Right lobe of liver (tissue), 6 donors: ENCODE data around the gene SIRT2. TPM values are rescaled to one million over a fixed set of nuclear protein-coding genes. Genes with fewer than 3 reads are reported as not detected.
"Not testable (repeated sequence)": the region's sequence is repeated elsewhere in the genome, so short reads cannot be mapped to it uniquely, and the experiment has no call there.

Source experiments
- ATAC-seq, 4 donors: fragments of 200-7000 bp; cut with Tn5 transposase; one replicate each; pipeline ENCODE4 v1.9.1; 2020; ENCODE audit warnings: mild to moderate bottlenecking in 4 of 4, moderate library complexity in 4 of 4
- DNase-seq, 3 donors: peaks; one replicate each; pipeline ENCODE4 v3.0.0-alpha.2; 2020
- H3K27ac ChIP-seq, 3 donors: fragments of 200-600 bp; one replicate each; pipeline ENCODE4 v1.8.0; 2022
- H3K27me3 ChIP-seq, 2 donors: fragments of 200-600 bp; one replicate each; pipeline ENCODE4 v1.8.0; 2022
- H3K36me3 ChIP-seq, 4 donors: fragments of 200-600 bp; sonication (generic) in 1 of 4; one replicate each; pipeline versions ENCODE4 v1.5.1 to v1.8.0; 2017 to 2022; ENCODE audit warnings: control low read depth in 1 of 4
- H3K4me1 ChIP-seq, 4 donors: fragments of 200-600 bp; sonication (generic) in 1 of 4; one replicate each; pipeline versions ENCODE4 v1.5.1 to v1.8.0; 2017 to 2022; ENCODE audit warnings: control low read depth in 1 of 4
- H3K4me3 ChIP-seq, 3 donors: fragments of 200-600 bp; one replicate each; pipeline ENCODE4 v1.8.0; 2022
- H3K9me3 ChIP-seq, 4 donors: fragments of 200-600 bp; sonication (generic) in 1 of 4; one replicate each; pipeline versions ENCODE4 v1.5.1 to v1.8.0; 2017 to 2022; ENCODE audit warnings: control low read depth in 1 of 4
- POLR2A ChIP-seq: fragments of 450-650 bp; IDR thresholded peaks from one replicate; pipeline ENCODE4 v1.6.1; 2017; ENCODE audit warnings: antibody characterized with exemption, mild to moderate bottlenecking
- WGBS: methylation state at CpG from one replicate; pipeline ENCODE4 v1.1.6; 2018; ENCODE audit warnings: low coverage, low lambda C conversion rate; ENCODE audit not compliant: insufficient coverage; ENCODE audit errors: missing lambda C conversion rate; 5-methylcytosine and 5-hydroxymethylcytosine counted together
- intact Hi-C, 2 donors: fragments of 100-400 bp; cut with DNase I; formaldehyde crosslinking; loops; one replicate each; pipeline versions ENCODE4 v1.11.2 to v1.14.1; 2022
- total RNA-seq, 6 experiments: library from RNA; depleted of rRNA in 2 of 6; stranded (reverse); fragments of >200 nt in 2 of 6; fragmentation: NEBNext Ultra II Directional in 3 of 6; extraction: Animal tissue kit (Norgen Biotek cat#: 25700) in 3 of 6; gene quantifications; one replicate each; pipeline versions ENCODE4 v1.1.0 to v1.2.4, GENCODE V29; 2016 to 2023
- TF ChIP-seq, protein P1 (sequence below), 4 donors: fragments of 200-600 bp in 3 of 4; fragments of 450-650 bp in 1 of 4; IDR thresholded peaks; one replicate each; pipeline versions ENCODE4 v1.5.1 to v1.8.0; 2016 to 2022; ENCODE audit warnings: antibody characterized with exemption in 4 of 4, mild to moderate bottlenecking in 2 of 4
- donor health status: DM: no; HTN: yes; CAD: no.
- donor health status: DM: no; HTN: no; CAD: no.
- donor health status: DM: no; HTN: no; CAD: no.
- donor health status: DM: no; HTN: yes; CAD: no.
- donor health status: DM: no; HTN: yes; CAD: no.

SIRT2 gene
- total RNA-seq, 6 experiments from 2014 or later = 28.6 to 62.0 (median 32.5) TPM

DNA sequence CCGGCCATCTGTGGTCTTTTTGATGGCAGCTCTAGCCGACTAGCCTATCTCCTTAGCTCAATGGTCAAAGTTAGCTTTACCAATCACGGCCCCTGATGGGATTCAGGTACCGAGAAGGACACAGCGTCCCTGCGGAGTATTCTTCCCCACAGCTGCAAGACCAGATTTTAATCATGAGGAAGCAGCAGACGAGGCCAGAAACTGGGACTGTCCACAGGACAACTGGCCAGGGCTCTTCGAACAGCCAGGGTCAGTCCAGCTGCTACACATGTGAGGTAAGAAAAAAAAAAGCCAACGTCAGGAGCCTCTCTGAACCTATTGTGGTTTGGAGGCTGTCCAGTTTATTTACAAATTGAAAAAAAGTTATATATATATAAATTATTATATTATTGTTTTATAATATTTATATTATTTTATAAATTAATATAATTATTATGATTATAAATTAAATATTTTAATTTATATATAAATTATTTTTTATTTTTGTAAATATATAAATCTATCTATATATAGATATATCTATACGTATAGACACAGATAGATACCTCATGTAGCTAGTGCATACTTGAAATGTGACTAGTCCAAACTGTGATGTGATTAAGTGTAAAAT is 32.1 kb downstream of the SIRT2 start:
- DNase-seq (no peak), ATAC-seq (no peak)
- Histone ChIP-seq H3K27ac (no peak overlapping the region), H3K36me3 (no peaks in the 10 kb centered on the region), H3K27me3 (no peaks in the 10 kb centered on the region), H3K9me3 (no peaks in the 10 kb centered on the region), H3K4me1 (peaks cover 0 to 34% (median 2%) of the 10 kb centered on the region in 4 donors), H3K4me3 (no peak overlapping the region)
- intact Hi-C loops = no loop called here
- no peak for TF ChIP-seq POLR2A
- TF ChIP-seq, protein P1, sequence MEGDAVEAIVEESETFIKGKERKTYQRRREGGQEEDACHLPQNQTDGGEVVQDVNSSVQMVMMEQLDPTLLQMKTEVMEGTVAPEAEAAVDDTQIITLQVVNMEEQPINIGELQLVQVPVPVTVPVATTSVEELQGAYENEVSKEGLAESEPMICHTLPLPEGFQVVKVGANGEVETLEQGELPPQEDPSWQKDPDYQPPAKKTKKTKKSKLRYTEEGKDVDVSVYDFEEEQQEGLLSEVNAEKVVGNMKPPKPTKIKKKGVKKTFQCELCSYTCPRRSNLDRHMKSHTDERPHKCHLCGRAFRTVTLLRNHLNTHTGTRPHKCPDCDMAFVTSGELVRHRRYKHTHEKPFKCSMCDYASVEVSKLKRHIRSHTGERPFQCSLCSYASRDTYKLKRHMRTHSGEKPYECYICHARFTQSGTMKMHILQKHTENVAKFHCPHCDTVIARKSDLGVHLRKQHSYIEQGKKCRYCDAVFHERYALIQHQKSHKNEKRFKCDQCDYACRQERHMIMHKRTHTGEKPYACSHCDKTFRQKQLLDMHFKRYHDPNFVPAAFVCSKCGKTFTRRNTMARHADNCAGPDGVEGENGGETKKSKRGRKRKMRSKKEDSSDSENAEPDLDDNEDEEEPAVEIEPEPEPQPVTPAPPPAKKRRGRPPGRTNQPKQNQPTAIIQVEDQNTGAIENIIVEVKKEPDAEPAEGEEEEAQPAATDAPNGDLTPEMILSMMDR (IDR thresholded peaks at IDR 0.05) = no peak
- 83% methylated on average over 10 of the region's 10 CpGs for WGBS

DNA sequence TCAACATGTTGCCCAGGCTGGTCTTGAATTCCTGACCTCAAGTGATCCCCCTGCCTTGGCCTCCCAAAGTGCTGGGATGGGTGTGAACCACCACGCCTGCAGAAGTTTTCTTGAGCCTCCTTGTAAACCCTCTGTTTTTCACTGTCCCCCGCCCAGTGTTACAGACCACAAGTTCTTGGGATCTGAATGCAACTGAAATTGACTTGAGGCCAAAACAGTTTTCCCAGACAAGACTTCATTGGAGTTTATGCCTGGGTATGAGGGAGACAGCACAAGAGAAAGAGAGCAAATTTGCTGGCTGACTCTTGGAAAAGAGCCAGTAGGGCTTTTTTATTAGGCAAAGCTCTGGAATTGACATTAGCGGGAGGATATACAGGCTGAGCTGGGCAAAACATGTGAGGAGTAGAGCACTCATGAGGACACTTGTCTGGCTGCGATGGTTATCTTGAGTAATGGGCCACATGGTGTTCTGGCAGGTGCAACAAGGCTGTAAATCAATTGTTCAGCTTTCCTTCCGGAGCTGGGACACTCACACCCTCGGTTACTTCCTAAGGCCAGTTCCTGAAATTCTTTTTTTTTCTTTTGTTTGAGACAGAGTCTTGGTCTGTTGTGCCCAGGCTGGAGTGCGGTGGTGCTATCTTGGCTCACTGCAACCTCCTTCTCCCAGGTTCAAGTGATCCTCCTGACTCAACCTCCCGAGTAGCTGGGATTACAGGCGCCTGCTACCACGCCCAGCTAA is 36.9 kb downstream of the SIRT2 start:
- intact Hi-C loops = no loop called here
- Histone ChIP-seq H3K27ac (no peak overlapping the region), H3K36me3 (no peaks in the 10 kb centered on the region), H3K27me3 (no peaks in the 10 kb centered on the region), H3K4me3 (no peak overlapping the region), H3K4me1 (peaks cover 0 to 22% (median 0%) of the 10 kb centered on the region in 4 donors), H3K9me3 (no peaks in the 10 kb centered on the region)
- TF ChIP-seq, protein P1 (IDR thresholded peaks at IDR 0.05) = no peak
- no peak for TF ChIP-seq POLR2A
- 54% methylated on average over 10 of the region's 10 CpGs for WGBS
- peak; percentile 15 to 52 (median 40) for ATAC-seq
- no peak for DNase-seq

DNA sequence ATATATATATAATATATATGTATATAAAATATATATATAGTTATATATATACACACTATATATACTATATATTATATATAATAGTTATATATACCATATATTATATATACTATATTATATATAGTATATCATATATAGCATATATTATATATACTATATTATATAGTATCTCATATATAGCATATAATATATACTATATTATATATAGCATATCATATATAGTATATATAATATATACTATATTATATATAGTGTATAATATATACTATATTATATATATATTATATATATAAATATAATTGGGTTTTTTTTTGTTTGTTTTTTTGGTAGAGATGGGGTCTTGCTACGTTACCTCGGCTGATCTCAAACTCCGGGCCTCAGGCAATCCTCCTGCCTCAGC is 38.0 kb downstream of the SIRT2 start:
- H3K4me1 ChIP-seq = peaks cover 0 to 22% (median 0%) of the 10 kb centered on the region in 4 donors
- DNase-seq (no peak), ATAC-seq (no peak)
- WGBS = 92% methylated on average over 3 of the region's 3 CpGs
- no peak overlapping the region for H3K4me3 ChIP-seq
- H3K27ac ChIP-seq = no peak overlapping the region
- H3K27me3 ChIP-seq = no peaks in the 10 kb centered on the region
- no peaks in the 10 kb centered on the region for H3K36me3 ChIP-seq
- intact Hi-C loops = no loop called here
- no peak for TF ChIP-seq POLR2A
- TF ChIP-seq, protein P1 (IDR thresholded peaks at IDR 0.05) = no peak
- no peaks in the 10 kb centered on the region for H3K9me3 ChIP-seq

DNA sequence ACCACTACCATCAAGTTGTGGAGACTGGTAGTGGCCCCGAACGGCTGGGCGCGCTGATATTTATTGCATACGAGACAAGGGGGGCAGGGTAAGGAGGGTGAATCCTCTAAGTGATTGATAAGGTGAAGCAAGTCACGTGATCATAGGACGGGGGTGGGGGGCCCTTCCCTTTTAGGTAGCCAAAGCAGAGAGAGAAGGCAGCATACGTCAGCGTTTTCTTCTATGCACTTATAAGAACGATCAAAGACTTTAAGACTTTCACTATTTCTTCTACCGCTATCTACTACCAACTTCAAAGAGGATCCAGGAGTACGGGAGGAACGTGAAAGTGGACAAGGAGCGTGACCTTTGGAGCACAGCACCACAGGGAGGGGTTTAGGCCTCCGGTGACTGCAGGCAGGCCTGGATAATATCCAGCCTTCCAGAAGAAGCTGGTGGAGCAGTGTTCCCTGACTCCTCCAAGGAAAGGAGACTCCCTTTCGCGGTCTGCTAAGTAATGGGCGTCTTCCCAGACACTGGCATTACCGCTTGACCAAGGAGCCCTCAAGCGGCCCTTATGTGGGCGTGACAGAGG is 39.7 kb downstream of the SIRT2 start:
- 48% methylated on average over 11 of the region's 21 CpGs for WGBS
- H3K36me3 ChIP-seq, H3K4me3 ChIP-seq, DNase-seq, H3K27ac ChIP-seq, H3K9me3 ChIP-seq, intact Hi-C loops, H3K27me3 ChIP-seq, ATAC-seq: not testable (repeated sequence)
- H3K4me1 ChIP-seq = peaks cover 0 to 16% (median 0%) of the 10 kb centered on the region in 4 donors

DNA sequence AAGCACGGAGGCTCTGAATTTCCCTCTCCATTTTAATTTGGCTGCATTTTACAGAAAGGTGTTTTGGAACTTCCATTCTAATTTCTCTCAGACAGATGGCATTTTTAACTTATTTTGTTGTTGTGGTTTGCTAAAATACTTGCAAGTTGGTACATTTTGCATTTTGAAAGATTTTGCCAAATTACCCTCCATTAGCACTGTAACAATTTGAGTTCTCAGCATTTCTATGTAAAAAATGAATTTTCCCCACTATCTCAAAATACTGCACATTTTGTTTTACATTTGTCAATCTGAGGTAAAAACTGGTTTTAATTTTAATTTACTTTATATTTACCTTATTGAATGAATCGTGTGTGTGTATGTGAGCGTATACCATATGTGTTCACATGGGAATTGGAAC is 42.6 kb downstream of the SIRT2 start:
- Histone ChIP-seq H3K27me3 (no peaks in the 10 kb centered on the region), H3K36me3 (no peaks in the 10 kb centered on the region), H3K4me1 (peaks cover 0 to 2% (median 0%) of the 10 kb centered on the region in 4 donors), H3K27ac (no peak overlapping the region), H3K9me3 (no peaks in the 10 kb centered on the region), H3K4me3 (no peak overlapping the region)
- ATAC-seq (no peak), DNase-seq (no peak)
- 76% methylated on average over 3 of the region's 3 CpGs for WGBS
- intact Hi-C loops = no loop called here
- no peak for TF ChIP-seq POLR2A
- TF ChIP-seq, protein P1 (IDR thresholded peaks at IDR 0.05) = no peak

DNA sequence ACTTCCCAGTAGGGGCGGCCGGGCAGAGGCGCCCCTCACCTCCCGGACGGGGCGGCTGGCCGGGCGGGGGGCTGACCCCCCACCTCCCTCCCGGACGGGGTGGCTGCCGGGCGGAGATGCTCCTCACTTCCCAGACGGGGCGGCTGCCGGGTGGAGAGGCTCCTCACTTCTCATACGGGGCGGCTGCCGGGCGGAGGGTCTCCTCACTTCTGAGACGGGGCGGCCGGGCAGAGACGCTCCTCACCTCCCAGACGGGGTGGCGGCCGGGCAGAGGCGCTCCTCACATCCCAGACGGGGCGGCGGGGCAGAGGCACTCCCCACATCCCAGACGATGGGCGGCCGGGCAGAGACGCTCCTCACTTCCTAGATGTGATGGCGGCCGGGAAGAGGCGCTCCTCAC is 43.7 kb downstream of the SIRT2 start:
- H3K27me3 ChIP-seq, intact Hi-C loops, DNase-seq, H3K36me3 ChIP-seq, ATAC-seq, H3K27ac ChIP-seq, H3K9me3 ChIP-seq, H3K4me3 ChIP-seq, H3K4me1 ChIP-seq: not testable (repeated sequence)
- no CpG with 5 or more reads among the region's 37 CpGs for WGBS

DNA sequence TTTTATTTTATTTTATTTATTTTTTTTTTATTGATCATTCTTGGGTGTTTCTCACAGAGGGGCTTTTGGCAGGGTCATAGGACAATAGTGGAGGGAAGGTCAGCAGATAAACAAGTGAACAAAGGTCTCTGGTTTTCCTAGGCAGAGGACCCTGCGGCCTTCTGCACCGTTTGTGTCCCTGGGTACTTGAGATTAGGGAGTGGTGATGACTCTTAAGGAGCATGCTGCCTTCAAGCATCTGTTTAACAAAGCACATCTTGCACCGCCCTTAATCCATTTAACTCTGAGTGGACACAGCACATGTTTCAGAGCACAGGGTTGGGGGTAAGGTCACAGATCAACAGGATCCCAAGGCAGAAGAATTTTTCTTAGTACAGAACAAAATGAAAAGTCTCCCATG is 44.5 kb downstream of the SIRT2 start:
- H3K27me3 ChIP-seq, H3K9me3 ChIP-seq, DNase-seq, H3K4me3 ChIP-seq, H3K4me1 ChIP-seq, H3K36me3 ChIP-seq, ATAC-seq, intact Hi-C loops, H3K27ac ChIP-seq: not testable (repeated sequence)
- WGBS = 60% methylated on average over 3 of the region's 3 CpGs
